ENCODE results near the gene PPP1R3F.

PPP1R3F gene

DNA sequence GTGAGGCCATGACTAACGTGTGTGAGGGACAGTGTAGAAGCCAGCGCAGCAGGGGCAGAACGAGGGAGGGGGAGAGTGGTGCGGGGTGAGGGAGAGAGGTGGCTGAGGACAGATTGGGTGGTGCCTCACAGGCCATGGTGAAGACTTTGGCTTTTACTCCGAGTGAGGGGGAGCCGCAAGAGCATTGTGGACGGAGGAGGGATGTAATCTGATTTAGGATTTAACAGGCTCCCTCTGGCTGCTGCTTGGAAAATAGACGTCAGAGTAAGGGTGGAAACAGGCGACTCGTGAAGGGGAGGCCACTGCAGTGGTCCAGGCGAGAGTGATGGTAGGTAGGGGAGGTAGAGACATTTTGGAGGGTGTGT lies 13.0 kb downstream of the PPP1R3F start:
- peak; percentile 22 for DNase-seq (ENCODE audit: low read depth)
- TF ChIP-seq, protein P1, sequence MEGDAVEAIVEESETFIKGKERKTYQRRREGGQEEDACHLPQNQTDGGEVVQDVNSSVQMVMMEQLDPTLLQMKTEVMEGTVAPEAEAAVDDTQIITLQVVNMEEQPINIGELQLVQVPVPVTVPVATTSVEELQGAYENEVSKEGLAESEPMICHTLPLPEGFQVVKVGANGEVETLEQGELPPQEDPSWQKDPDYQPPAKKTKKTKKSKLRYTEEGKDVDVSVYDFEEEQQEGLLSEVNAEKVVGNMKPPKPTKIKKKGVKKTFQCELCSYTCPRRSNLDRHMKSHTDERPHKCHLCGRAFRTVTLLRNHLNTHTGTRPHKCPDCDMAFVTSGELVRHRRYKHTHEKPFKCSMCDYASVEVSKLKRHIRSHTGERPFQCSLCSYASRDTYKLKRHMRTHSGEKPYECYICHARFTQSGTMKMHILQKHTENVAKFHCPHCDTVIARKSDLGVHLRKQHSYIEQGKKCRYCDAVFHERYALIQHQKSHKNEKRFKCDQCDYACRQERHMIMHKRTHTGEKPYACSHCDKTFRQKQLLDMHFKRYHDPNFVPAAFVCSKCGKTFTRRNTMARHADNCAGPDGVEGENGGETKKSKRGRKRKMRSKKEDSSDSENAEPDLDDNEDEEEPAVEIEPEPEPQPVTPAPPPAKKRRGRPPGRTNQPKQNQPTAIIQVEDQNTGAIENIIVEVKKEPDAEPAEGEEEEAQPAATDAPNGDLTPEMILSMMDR (conservative IDR thresholded peaks at IDR 0.05; ENCODE audit: low read length), result peak; percentile 33

DNA sequence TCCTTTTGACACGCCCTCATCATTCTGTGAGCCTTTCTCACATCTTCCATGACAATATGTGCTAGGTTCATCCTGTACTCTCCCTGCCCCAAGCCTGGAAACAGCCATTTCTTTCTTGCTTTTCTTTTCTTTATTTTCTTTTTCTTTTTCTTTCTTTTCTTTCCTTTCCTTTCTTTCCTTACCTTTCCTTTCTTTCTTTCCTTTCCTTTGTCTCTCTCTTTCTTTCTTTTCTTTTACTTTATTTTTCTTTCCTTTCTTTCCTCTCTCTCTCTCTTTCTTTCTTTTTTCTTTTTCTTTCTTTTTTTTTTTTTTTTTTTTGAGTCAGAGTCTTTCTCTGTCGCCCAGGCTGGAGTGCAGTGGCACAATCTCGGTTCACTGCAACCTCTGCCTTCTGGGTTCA lies 14.6 kb downstream of the PPP1R3F start:
- DNase-seq (ENCODE audit: low read depth), result no peak
- no peak overlapping the region for H3K4me3 ChIP-seq (ENCODE audit: low read length)
- TF ChIP-seq, protein P1 (conservative IDR thresholded peaks at IDR 0.05; ENCODE audit: low read length), result no peak

More for the DNA sequence above, 13.0 kb downstream of the PPP1R3F start:
- no peak overlapping the region for H3K4me3 ChIP-seq (ENCODE audit: low read length)

DNA sequence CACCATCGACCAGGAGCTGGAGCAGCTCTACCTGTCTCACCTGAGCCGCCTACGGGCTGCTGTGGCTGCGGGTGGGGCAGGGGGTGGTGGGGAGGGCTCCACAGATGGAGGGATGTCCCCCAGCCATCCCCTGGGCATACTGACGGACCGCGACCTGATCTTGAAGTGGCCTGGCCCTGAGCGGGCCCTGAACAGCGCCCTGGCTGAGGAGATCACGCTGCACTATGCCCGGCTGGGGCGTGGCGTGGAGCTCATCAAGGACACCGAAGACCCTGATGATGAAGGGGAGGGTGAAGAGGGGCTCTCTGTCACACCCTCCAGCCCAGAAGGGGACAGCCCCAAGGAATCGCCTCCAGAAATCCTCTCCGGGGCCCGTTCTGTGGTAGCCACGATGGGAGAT lies 16.5 kb downstream of the PPP1R3F start:
- DNase-seq (ENCODE audit: low read depth), result no peak
- TF ChIP-seq, protein P1 (conservative IDR thresholded peaks at IDR 0.05; ENCODE audit: low read length), result no peak
- H3K4me3 ChIP-seq (ENCODE audit: low read length), result no peak overlapping the region

DNA sequence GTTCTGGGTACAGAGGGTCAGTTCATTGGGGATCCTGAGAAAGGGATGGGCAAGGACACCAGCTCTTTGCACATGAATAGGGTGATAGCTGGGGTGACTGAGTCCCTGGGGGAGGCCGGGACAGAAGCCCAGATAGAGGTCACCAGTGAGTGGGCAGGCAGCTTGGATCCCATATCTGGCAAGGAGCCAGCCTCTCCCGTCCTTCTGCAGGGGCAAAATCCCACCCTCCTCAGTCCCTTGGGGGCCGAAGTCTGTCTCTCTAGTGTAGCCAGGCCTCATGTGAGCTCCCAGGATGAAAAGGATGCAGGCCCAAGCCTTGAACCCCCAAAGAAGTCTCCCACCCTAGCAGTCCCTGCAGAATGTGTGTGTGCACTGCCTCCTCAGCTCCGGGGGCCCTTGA lies 17.0 kb downstream of the PPP1R3F start:
- TF ChIP-seq, protein P1 (conservative IDR thresholded peaks at IDR 0.05; ENCODE audit: low read length), result no peak
- DNase-seq (ENCODE audit: low read depth), result no peak
- H3K4me3 ChIP-seq (ENCODE audit: low read length), result no peak overlapping the region

DNA sequence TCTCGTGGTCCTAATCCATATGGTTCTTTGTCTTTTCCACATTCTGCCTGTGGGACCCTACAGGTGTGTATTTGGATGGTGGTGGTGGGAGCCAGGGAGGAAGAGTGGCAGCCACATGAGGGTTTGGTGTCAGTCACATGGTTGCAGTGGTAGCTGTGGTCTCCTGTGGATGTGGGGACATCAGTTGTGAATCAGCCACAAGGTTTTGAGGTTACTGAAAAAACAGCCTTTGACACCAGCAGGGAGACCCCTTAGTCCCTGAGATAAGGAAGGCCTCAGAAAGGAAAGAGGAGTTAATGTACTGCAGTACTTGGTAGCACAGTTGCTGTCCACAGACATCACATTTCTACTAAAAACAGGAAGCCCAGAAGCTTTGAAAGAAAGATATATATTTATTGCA lies 18.1 kb downstream of the PPP1R3F start:
- no peak overlapping the region for H3K4me3 ChIP-seq (ENCODE audit: low read length)
- no peak for DNase-seq (ENCODE audit: low read depth)
- TF ChIP-seq, protein P1 (conservative IDR thresholded peaks at IDR 0.05; ENCODE audit: low read length), result no peak

DNA sequence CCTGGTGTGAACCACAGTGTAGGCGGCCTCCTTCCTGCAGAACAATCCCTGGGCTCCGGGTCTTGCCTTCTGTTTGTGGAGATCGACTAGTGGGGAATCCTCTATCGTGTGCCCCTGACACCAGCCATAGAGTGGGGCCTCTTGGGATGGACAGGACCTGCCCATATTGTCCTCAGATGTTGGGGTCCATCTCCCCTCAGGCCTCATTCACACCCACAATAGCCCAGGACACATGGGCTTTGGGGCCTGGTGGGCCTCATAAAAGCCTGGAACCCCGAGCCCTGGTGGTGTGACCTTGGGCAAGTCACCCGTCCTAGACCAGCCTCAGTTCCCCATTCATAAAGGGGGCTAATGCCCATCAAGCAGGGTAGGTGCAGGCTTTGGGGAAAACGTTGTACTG lies 20.6 kb downstream of the PPP1R3F start:
- DNase-seq (ENCODE audit: low read depth), result no peak
- TF ChIP-seq, protein P1 (conservative IDR thresholded peaks at IDR 0.05; ENCODE audit: low read length), result no peak
- H3K4me3 ChIP-seq (ENCODE audit: low read length), result no peak overlapping the region

DNA sequence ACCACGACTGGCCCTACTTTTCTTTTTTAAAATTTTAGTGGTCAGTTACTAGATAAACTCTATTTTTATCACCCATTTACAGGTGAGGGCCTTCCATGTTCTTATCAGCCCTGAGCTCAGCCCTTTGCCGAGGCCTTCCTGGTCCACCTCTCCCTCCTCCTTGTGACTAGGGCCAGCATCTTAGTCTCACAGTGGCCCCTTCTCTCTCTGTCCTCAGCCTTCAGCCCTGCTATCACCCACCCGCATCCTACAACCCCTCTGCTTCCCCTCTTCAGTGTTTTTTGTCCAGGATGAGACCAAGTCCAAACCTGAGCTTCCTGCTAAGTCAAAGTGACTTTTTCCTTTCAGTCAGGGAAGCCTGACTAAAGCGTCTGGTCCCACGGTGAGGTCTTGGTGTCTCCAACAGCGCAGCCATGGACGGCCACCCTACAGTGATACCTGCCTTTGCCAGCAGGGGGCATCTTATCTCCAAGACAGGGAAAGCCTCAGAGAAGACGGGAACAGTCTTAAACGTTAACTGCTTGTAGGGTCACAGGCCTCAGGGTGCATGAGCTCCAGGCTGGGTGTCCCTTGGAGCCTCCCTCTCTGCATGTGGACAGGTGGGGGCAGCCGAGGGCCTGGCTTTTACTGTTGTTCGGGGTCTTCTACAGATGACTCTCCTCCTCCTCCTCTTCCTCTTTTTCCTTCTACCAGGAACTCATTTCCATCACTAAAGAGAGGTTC lies 22.2 kb downstream of the PPP1R3F start:
- TF ChIP-seq, protein P1 (conservative IDR thresholded peaks at IDR 0.05; ENCODE audit: low read length), result peak; percentile 64
- DNase-seq (ENCODE audit: low read depth), result peak; percentile 47
- no peak overlapping the region for H3K4me3 ChIP-seq (ENCODE audit: low read length)
